Esophagus squamous epithelium (tissue), 5 donors: ENCODE measurements around the gene ECSIT. TPM values are rescaled to one million over a fixed set of nuclear protein-coding genes. Genes with fewer than 3 reads are reported as not detected.

Source experiments
- DNase-seq: peaks from one replicate; lab custom pipeline; 2025; lab: John Stamatoyannopoulos, UW
- H3K27ac ChIP-seq, 4 donors: fragments of 200-600 bp; sonication (generic); one replicate each; pipeline ENCODE4 v1.5.1; 2016 to 2019; ENCODE audit warnings: mild to moderate bottlenecking in 1 of 4
- H3K27me3 ChIP-seq, 4 donors: fragments of 200-600 bp; sonication (generic); 1 replicate in 3 of 4; 2 replicates in 1 of 4; pipeline versions ENCODE4 v1.5.1 to v1.6.0; 2017 to 2021; ENCODE audit warnings: antibody characterized with exemption in 1 of 4
- H3K36me3 ChIP-seq, 3 donors: fragments of 200-600 bp; sonication (generic); one replicate each; pipeline ENCODE4 v1.5.1; 2016 to 2019
- H3K4me1 ChIP-seq, 3 donors: fragments of 200-600 bp; sonication (generic); one replicate each; pipeline ENCODE4 v1.5.1; 2017 to 2019
- H3K4me3 ChIP-seq, 4 donors: fragments of 200-600 bp; sonication (generic); 1 replicate in 3 of 4; 2 replicates in 1 of 4; pipeline ENCODE4 v1.5.1; 2016 to 2019; ENCODE audit warnings: mild to moderate bottlenecking in 2 of 4, moderate library complexity in 1 of 4
- H3K9me3 ChIP-seq, 3 donors: fragments of 200-600 bp; sonication (generic); one replicate each; pipeline ENCODE4 v1.5.1; 2016 to 2019
- POLR2A ChIP-seq, 4 donors: fragments of 450-650 bp; IDR thresholded peaks; one replicate each; pipeline ENCODE4 v1.6.1; 2017; ENCODE audit warnings: antibody characterized with exemption in 4 of 4, mild to moderate bottlenecking in 4 of 4, moderate library complexity in 3 of 4
- WGBS, 2 donors: methylation state at CpG; one replicate each; pipeline ENCODE4 v1.1.5; 2018; 5-methylcytosine and 5-hydroxymethylcytosine counted together
- intact Hi-C: fragments of 100-400 bp; cut with DNase I; formaldehyde crosslinking; loops from one replicate; pipeline ENCODE4 v1.15.0; 2022
- total RNA-seq, 4 donors: library from RNA; depleted of rRNA; stranded (reverse); fragments of >200 nt; gene quantifications; one replicate each; pipeline ENCODE4 v1.1.0, GENCODE V29; 2016
- TF ChIP-seq, protein P1 (sequence below), 6 experiments: fragments of 450-650 bp in 4 of 6; fragments of 200-600 bp in 2 of 6; sonication (generic) in 2 of 6; IDR thresholded peaks; one replicate each; pipeline ENCODE4 v1.5.1; 2016 to 2019; ENCODE audit warnings: antibody characterized with exemption in 6 of 6, mild to moderate bottlenecking in 4 of 6, moderate library complexity in 4 of 6
- donor health status: DM: yes; HTN: yes; CAD: no.

ECSIT gene
- total RNA-seq, 4 donors from 2014 or later, result 41.4 to 47.1 (median 43.1) TPM

DNA sequence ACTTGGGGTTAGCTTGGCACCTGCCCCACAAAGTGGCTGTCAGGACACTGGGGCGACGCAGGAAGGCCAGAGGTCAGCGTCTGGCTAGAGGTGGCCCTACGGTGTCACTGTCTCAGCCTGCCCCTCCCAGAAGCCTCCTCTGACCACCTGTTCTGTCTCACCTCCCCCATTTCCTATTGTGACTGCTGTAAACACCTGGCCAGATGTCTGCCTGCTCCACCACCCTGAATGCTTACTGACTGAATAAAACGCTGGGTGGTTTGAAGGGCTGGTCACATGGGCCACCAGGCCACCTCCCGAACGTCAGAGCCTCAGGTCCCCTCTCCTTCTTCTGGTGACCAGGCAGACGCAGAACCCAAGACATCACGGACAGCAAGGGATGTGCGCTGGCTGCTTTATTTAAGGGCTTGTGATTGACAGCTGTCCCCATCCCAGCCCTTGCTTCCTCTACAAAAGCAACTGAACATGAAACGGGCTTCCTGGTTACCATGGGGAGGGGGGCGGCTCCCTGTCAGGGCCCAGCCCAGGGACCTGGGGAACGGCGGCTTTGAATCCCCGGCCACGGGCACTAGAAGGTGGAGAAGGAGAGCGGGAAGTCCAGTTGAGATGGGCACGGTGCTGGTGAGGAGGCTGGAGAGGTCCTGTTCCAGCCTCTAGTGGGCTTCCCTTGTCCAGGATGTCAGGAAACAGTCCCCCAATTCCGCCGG is 23.9 kb upstream of the ECSIT start:
- DNase-seq, result no peak
- intact Hi-C loops, result no loop called here

DNA sequence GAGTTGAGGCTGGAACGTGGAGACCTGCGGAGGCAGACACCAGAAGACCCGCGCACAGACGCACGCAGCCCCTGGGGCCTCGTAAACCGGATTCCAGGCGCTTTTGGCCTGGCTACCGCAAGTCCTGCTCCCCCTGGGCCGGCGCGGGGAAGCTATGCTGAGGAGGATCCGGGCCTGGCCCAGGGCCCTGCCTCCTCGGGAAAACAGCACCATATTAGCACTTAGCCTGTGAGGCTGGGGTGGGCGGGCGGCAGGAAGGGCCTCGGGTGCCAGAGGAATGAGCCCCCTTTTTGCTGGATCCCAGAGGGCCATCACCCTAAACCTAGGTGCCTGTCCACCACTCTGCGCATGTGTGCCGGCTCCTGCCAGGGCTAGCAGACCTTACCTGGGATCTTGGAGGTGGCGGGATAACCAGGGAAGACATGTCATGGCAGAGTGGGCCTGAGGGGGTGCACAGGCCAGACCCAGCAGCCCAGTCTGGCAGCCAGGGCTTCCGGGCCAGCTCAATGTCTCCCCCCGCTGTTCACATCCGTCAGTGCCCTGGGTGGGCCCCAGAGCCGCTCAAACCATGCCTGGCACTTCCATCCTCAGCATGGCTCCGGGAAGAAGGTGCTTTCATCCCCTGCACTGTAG is 22.8 kb upstream of the ECSIT start:
- Histone ChIP-seq H3K36me3 (peaks cover 11 to 57% (median 12%) of the 10 kb centered on the region in 3 donors), H3K4me1 (peaks cover 0 to 6% (median 2%) of the 10 kb centered on the region in 3 donors), H3K4me3 (no peak overlapping the region), H3K27me3 (no peaks in the 10 kb centered on the region), H3K27ac (peak overlapping the region; percentile 61 to 84 (median 78)), H3K9me3 (no peaks in the 10 kb centered on the region)
- 76 to 93% methylated on average over 3 to 5 of the region's 26 CpGs for WGBS, 2 donors
- TF ChIP-seq, protein P1, sequence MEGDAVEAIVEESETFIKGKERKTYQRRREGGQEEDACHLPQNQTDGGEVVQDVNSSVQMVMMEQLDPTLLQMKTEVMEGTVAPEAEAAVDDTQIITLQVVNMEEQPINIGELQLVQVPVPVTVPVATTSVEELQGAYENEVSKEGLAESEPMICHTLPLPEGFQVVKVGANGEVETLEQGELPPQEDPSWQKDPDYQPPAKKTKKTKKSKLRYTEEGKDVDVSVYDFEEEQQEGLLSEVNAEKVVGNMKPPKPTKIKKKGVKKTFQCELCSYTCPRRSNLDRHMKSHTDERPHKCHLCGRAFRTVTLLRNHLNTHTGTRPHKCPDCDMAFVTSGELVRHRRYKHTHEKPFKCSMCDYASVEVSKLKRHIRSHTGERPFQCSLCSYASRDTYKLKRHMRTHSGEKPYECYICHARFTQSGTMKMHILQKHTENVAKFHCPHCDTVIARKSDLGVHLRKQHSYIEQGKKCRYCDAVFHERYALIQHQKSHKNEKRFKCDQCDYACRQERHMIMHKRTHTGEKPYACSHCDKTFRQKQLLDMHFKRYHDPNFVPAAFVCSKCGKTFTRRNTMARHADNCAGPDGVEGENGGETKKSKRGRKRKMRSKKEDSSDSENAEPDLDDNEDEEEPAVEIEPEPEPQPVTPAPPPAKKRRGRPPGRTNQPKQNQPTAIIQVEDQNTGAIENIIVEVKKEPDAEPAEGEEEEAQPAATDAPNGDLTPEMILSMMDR (IDR thresholded peaks at IDR 0.05), result peak in 2 of 6 experiments; percentile 4 to 5
- TF ChIP-seq POLR2A (IDR thresholded peaks at IDR 0.05), result peak in 1 of 4 donors; percentile 22
- intact Hi-C loops, result no loop called here
- no peak for DNase-seq

More for the DNA sequence above, 23.9 kb upstream of the ECSIT start:
- H3K27me3 ChIP-seq, result no peaks in the 10 kb centered on the region
- no peak overlapping the region for H3K4me3 ChIP-seq
- WGBS, 2 donors, result 80 to 81% methylated on average over 9 to 11 of the region's 20 CpGs
- H3K36me3 ChIP-seq, result peaks cover 11 to 55% (median 12%) of the 10 kb centered on the region in 3 donors
- no peak for TF ChIP-seq POLR2A (IDR thresholded peaks at IDR 0.05)
- TF ChIP-seq, protein P1 (IDR thresholded peaks at IDR 0.05), result no peak
- peak overlapping the region; percentile 61 to 84 (median 78) for H3K27ac ChIP-seq
- H3K9me3 ChIP-seq, result no peaks in the 10 kb centered on the region
- peaks cover 1 to 17% (median 8%) of the 10 kb centered on the region in 3 donors for H3K4me1 ChIP-seq

DNA sequence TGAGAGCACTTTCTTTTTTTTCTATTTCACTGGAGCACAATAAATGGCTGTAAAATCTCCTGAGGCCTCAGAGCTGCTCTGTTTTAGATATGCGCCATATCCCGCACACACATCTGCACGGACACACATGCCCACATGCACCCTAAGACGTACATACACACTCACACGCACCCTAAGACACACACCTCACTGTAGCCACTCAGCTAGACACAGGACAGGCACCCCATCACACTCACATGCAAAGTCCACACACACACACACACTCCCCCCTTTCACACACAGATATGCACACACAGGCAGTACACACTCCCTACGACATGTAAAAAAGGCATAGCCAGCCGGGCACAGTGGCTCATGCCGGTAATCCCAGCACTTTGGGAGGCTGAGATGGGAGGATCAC is 21.3 kb upstream of the ECSIT start:
- intact Hi-C loops, result no loop called here
- DNase-seq, result no peak
- no peaks in the 10 kb centered on the region for H3K27me3 ChIP-seq
- H3K9me3 ChIP-seq, result no peaks in the 10 kb centered on the region
- WGBS, 2 donors, result 84 to 88% methylated on average over 6 to 7 of the region's 8 CpGs
- peak overlapping the region in 3 of 4 donors; percentile 30 to 38 (median 36) for H3K27ac ChIP-seq
- no peak overlapping the region for H3K4me3 ChIP-seq
- H3K36me3 ChIP-seq, result peaks cover 11 to 44% (median 12%) of the 10 kb centered on the region in 3 donors
- TF ChIP-seq, protein P1 (IDR thresholded peaks at IDR 0.05), result no peak
- no peak for TF ChIP-seq POLR2A (IDR thresholded peaks at IDR 0.05)
- no peaks in the 10 kb centered on the region for H3K4me1 ChIP-seq

DNA sequence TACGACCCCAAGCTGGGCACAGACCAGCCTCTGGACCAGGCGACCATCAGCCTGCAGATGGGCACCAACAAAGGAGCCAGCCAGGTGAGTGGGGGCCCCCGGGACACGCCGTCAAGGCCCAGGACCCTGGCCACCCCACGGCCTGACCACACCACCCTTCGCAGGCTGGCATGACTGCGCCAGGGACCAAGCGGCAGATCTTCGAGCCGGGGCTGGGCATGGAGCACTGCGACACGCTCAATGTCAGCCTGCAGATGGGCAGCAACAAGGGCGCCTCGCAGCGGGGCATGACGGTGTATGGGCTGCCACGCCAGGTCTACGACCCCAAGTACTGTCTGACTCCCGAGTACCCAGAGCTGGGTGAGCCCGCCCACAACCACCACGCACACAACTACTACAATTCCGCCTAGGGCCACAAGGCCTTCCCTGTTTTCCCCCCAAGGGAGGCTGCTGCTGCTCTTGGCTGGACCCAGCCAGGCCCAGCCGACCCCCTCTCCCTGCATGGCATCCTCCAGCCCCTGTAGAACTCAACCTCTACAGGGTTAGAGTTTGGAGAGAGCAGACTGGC is 20.5 kb upstream of the ECSIT start:
- Histone ChIP-seq H3K4me1 (no peaks in the 10 kb centered on the region), H3K27ac (no peak overlapping the region), H3K4me3 (no peak overlapping the region), H3K9me3 (no peaks in the 10 kb centered on the region), H3K27me3 (no peaks in the 10 kb centered on the region), H3K36me3 (peaks cover 10 to 36% (median 10%) of the 10 kb centered on the region in 3 donors)
- TF ChIP-seq POLR2A (IDR thresholded peaks at IDR 0.05), result no peak
- TF ChIP-seq, protein P1 (IDR thresholded peaks at IDR 0.05), result no peak
- intact Hi-C loops, result no loop called here
- 58 to 75% methylated on average over 6 to 15 of the region's 24 CpGs for WGBS, 2 donors
- no peak for DNase-seq
